ENCODE data around the gene CNIH2. TPM values are rescaled to one million over a fixed set of nuclear protein-coding genes. Genes with fewer than 3 reads are reported as not detected.

CNIH2 gene
- total and polyA plus RNA-seq, 2 of the 13 experiments (the other 11 are each of a cell fraction or from before 2014, with no cell fraction given), result 0.60 to 0.69 TPM

DNA sequence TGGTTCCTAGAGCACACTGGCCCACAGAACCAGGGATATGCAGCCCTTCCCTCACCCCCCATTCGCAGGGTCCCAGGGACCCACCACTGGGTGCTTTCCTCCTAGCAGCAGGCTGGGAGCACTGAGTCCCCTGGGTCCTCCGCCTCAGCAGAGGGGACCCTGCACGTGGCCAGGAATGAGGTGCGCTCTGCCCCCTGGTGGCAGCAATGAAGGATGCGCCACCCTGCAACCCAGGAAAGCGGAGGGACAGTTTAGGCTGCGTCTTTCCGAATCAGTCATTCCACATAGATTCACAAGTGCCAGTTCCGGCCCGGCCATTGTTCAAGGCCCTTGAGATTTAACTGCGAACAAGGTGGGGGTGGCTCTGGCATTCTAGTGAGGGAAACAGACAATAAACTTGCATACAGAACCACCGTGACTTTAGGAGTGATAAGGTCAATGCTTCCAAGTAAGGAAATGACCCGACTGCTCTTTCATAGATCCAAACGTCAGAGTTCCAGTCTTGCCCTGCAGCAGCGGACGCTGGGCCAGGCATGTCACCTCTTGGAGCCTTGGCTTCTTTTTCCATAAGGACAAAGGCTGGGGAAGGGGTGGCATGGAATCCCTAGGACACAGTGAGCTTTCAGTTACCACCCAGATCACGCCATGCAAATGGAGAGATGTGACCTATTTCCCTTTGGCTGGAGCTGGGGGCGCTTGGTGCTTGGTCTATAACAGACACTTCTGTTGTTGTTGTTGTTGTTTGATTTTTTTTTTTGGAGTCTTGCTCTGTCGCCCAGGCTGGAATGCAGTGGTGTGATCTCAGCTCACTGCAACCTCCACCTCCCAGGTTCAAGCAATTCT lies 50.5 kb downstream of the CNIH2 start (continued):
- TF ChIP-seq, protein P1, sequence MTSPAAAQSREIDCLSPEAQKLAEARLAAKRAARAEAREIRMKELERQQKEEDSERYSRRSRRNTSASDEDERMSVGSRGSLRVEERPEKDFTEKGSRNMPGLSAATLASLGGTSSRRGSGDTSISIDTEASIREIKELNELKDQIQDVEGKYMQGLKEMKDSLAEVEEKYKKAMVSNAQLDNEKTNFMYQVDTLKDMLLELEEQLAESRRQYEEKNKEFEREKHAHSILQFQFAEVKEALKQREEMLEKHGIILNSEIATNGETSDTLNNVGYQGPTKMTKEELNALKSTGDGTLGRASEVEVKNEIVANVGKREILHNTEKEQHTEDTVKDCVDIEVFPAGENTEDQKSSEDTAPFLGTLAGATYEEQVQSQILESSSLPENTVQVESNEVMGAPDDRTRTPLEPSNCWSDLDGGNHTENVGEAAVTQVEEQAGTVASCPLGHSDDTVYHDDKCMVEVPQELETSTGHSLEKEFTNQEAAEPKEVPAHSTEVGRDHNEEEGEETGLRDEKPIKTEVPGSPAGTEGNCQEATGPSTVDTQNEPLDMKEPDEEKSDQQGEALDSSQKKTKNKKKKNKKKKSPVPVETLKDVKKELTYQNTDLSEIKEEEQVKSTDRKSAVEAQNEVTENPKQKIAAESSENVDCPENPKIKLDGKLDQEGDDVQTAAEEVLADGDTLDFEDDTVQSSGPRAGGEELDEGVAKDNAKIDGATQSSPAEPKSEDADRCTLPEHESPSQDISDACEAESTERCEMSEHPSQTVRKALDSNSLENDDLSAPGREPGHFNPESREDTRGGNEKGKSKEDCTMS (CRISPR knock-in tag; conservative IDR thresholded peaks at IDR 0.05), result 0 out of 2 replicates have a peak, but pooled peaks have one; percentile 51
- TF ChIP-seq POLR2G (IDR thresholded peaks at IDR 0.05; ENCODE audit: low read depth, low read length) (0 out of 2 replicates have a peak, but pooled peaks have one; percentile 33), POLR2AphosphoS5 (IDR thresholded peaks at IDR 0.05; ENCODE audit: low read depth, low read length) (no peak), ZZZ3 (CRISPR knock-in tag; IDR thresholded peaks at IDR 0.05; ENCODE audit: borderline replicate concordance) (peak; percentile 67; the same call in 1 of the 2 replicates), KDM6A (CRISPR knock-in tag; IDR thresholded peaks at IDR 0.05; ENCODE audit: low read depth) (no peak), TAF15 (IDR thresholded peaks at IDR 0.05; ENCODE audit: low read depth, low read length, poor library complexity, severe bottlenecking) (no peak), ARNT2 (CRISPR knock-in tag; IDR thresholded peaks at IDR 0.05; ENCODE audit: low read depth) (no peak; the same call in 1 of the 2 replicates), TCF12 (IDR thresholded peaks at IDR 0.05) (no peak), TCF12 (CRISPR knock-in tag; IDR thresholded peaks at IDR 0.05) (no peak), ZNF552 (CRISPR knock-in tag; IDR thresholded peaks at IDR 0.05; ENCODE audit: borderline replicate concordance) (0 out of 2 replicates have a peak, but pooled peaks have one; percentile 72), ZNF746 (CRISPR knock-in tag; IDR thresholded peaks at IDR 0.05) (no peak), MIER3 (CRISPR knock-in tag; IDR thresholded peaks at IDR 0.05; ENCODE audit: borderline replicate concordance) (peak; percentile 77; the same call in 1 of the 2 replicates), ZKSCAN5 (CRISPR knock-in tag; IDR thresholded peaks at IDR 0.05) (no peak), IRF2 (CRISPR knock-in tag; IDR thresholded peaks at IDR 0.05) (peak; percentile 81; the same call in 1 of the 2 replicates), BATF2 (CRISPR knock-in tag; IDR thresholded peaks at IDR 0.05) (0 out of 2 replicates have a peak, but pooled peaks have one; percentile 48), RFXAP (CRISPR knock-in tag; IDR thresholded peaks at IDR 0.05; ENCODE audit: borderline replicate concordance) (peak; percentile 65; the same call in 1 of the 2 replicates), ZNF160 (CRISPR knock-in tag; IDR thresholded peaks at IDR 0.05) (no peak), U2AF2 (IDR thresholded peaks at IDR 0.05; ENCODE audit: low read depth, low read length) (no peak), ZUFSP (CRISPR knock-in tag; IDR thresholded peaks at IDR 0.05; ENCODE audit: borderline replicate concordance) (no peak), NR1H2 (CRISPR knock-in tag; IDR thresholded peaks at IDR 0.05; ENCODE audit: borderline replicate concordance, low read depth) (no peak), ZNF30 (CRISPR knock-in tag; IDR thresholded peaks at IDR 0.05) (no peak), KDM3A (CRISPR knock-in tag; IDR thresholded peaks at IDR 0.05; ENCODE audit: low read depth) (peak; percentile 74; the same call in 1 of the 2 replicates), PHB2 (IDR thresholded peaks at IDR 0.05; ENCODE audit: partially characterized antibody) (no peak)
- TF ChIP-seq, protein P2, sequence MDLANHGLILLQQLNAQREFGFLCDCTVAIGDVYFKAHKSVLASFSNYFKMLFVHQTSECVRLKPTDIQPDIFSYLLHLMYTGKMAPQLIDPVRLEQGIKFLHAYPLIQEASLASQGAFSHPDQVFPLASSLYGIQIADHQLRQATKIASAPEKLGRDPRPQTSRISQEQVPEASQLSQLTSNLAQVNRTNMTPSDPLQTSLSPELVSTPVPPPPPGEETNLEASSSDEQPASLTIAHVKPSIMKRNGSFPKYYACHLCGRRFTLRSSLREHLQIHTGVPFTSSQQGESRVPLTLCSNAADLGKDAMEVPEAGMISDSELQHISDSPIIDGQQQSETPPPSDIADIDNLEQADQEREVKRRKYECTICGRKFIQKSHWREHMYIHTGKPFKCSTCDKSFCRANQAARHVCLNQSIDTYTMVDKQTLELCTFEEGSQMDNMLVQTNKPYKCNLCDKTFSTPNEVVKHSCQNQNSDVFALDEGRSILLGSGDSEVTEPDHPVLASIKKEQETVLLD (CRISPR knock-in tag; IDR thresholded peaks at IDR 0.05; ENCODE audit: low read depth), result 0 out of 2 replicates have a peak, but pooled peaks have one; percentile 38

All from HepG2 (cell line).